ENCODE data around the gene LIPA. TPM values are rescaled to one million over a fixed set of nuclear protein-coding genes. Genes with fewer than 3 reads are reported as not detected.

Gene LIPA
- total RNA-seq, 1 experiment from 2014 or later = 45.2 TPM

GRCh38 chr10:89280508-89280907 is 28.9 kb upstream of the LIPA start:
- peak overlapping the region; percentile 13; the same call in 1 of the 2 replicates for H3K4me2 ChIP-seq
- no peaks in the 10 kb centered on the region for H3K9me2 ChIP-seq (ENCODE audit: insufficient read depth)
- TF ChIP-seq CTCF (conservative IDR thresholded peaks at IDR 0.05) = no peak
- no peak for TF ChIP-seq EZH2 (IDR thresholded peaks at IDR 0.05; ENCODE audit: low read depth)
- peak overlapping the region; percentile 100 for H3K27ac ChIP-seq
- no peaks in the 10 kb centered on the region for H3K27me3 ChIP-seq (ENCODE audit: insufficient read depth, low read depth)
- no peaks in the 10 kb centered on the region for H4K20me1 ChIP-seq (ENCODE audit: insufficient read depth)
- no peaks in the 10 kb centered on the region for H3K36me3 ChIP-seq (ENCODE audit: low read depth)
- intact Hi-C loops (cut with micrococcal nuclease; ENCODE audit: unreplicated experiment) = no loop called here
- no peaks in the 10 kb centered on the region for H3K79me2 ChIP-seq (ENCODE audit: low read depth)
- CTCF ChIA-PET = no interaction called here
- no peak overlapping the region for H3K4me3 ChIP-seq
- no peak overlapping the region for H2AFZ ChIP-seq
- BruUV-seq (replicated peaks) = no TSS peak
- H3F3A ChIP-seq (ENCODE audit: insufficient read depth, low read depth) = peaks cover 31% of the 10 kb centered on the region
- DNase-seq = no peak
- H3K4me1 ChIP-seq (replicated peaks; ENCODE audit: insufficient read depth) = peaks cover 88% of the 10 kb centered on the region
- no peaks in the 10 kb centered on the region for H3K9me3 ChIP-seq (ENCODE audit: insufficient read depth, low read depth)
- POLR2A ChIA-PET (ENCODE audit: unreplicated experiment) = interaction anchor here (0.7 kb wide), 1 partner anchor 72 kb away, joined by 4 read pairs; no protein-coding TSS in a partner anchor

GRCh38 chr10:89279421-89279869 is 27.9 kb upstream of the LIPA start:
- no peaks in the 10 kb centered on the region for H3K9me2 ChIP-seq (ENCODE audit: insufficient read depth)
- H3K27ac ChIP-seq = peak overlapping the region; percentile 100
- TF ChIP-seq CTCF (conservative IDR thresholded peaks at IDR 0.05) (no peak), EZH2 (IDR thresholded peaks at IDR 0.05; ENCODE audit: low read depth) (no peak)
- no peaks in the 10 kb centered on the region for H3K9me3 ChIP-seq (ENCODE audit: insufficient read depth, low read depth)
- peaks cover 97% of the 10 kb centered on the region for H3K4me1 ChIP-seq (replicated peaks; ENCODE audit: insufficient read depth)
- no peaks in the 10 kb centered on the region for H3K36me3 ChIP-seq (ENCODE audit: low read depth)
- H4K20me1 ChIP-seq (ENCODE audit: insufficient read depth) = no peaks in the 10 kb centered on the region
- no peaks in the 10 kb centered on the region for H3K79me2 ChIP-seq (ENCODE audit: low read depth)
- H3F3A ChIP-seq (ENCODE audit: insufficient read depth, low read depth) = peaks cover 36% of the 10 kb centered on the region
- POLR2A ChIA-PET (ENCODE audit: unreplicated experiment) = interaction anchor here (0.6 kb wide), 1 partner anchor 23 kb away, joined by 4 read pairs; the partner anchor contains the start of gene IFIT2
- no peak overlapping the region for H3K4me3 ChIP-seq
- H3K4me2 ChIP-seq = peak overlapping the region; percentile 51
- DNase-seq = peak; percentile 51 to 71
- no peaks in the 10 kb centered on the region for H3K27me3 ChIP-seq (ENCODE audit: insufficient read depth, low read depth)
- no TSS peak for BruUV-seq (replicated peaks)
- H2AFZ ChIP-seq = no peak overlapping the region
- CTCF ChIA-PET = no interaction called here
- intact Hi-C loops (cut with micrococcal nuclease; ENCODE audit: unreplicated experiment) = loop anchor here (2.0 kb wide), 1 partner anchor 49 kb away; no protein-coding TSS in a partner anchor

GRCh38 chr10:89278900-89279392 is 27.4 kb upstream of the LIPA start:
- Histone ChIP-seq H3K9me2 (ENCODE audit: insufficient read depth) (no peaks in the 10 kb centered on the region), H3K27me3 (ENCODE audit: insufficient read depth, low read depth) (no peaks in the 10 kb centered on the region), H2AFZ (no peak overlapping the region), H3K79me2 (ENCODE audit: low read depth) (no peaks in the 10 kb centered on the region), H3K9me3 (ENCODE audit: insufficient read depth, low read depth) (no peaks in the 10 kb centered on the region), H3K4me2 (peak overlapping the region; percentile 51), H3K4me3 (no peak overlapping the region), H3K4me1 (replicated peaks; ENCODE audit: insufficient read depth) (peaks cover 96% of the 10 kb centered on the region), H3F3A (ENCODE audit: insufficient read depth, low read depth) (peaks cover 36% of the 10 kb centered on the region), H3K27ac (peak overlapping the region; percentile 100), H3K36me3 (ENCODE audit: low read depth) (no peaks in the 10 kb centered on the region), H4K20me1 (ENCODE audit: insufficient read depth) (no peaks in the 10 kb centered on the region)
- ChIA-PET CTCF (no interaction called here), POLR2A (ENCODE audit: unreplicated experiment) (interaction anchor here (0.6 to 1.4 kb wide), 2 partner anchors 23 to 73 kb away, joined by 4 to 8 read pairs; partner anchors contain the start of gene IFIT2)
- BruUV-seq (replicated peaks) = no TSS peak
- TF ChIP-seq CTCF (conservative IDR thresholded peaks at IDR 0.05) = no peak
- no peak for TF ChIP-seq EZH2 (IDR thresholded peaks at IDR 0.05; ENCODE audit: low read depth)
- DNase-seq = no peak
- intact Hi-C loops (cut with micrococcal nuclease; ENCODE audit: unreplicated experiment) = loop anchor here (1.0 to 2.0 kb wide), 2 partner anchors 50 to 73 kb away; no protein-coding TSS in a partner anchor
